K562 (cell line): Measurements from ENCODE around the gene MRGPRF. TPM values are rescaled to one million over a fixed set of nuclear protein-coding genes. Genes with fewer than 3 reads are reported as not detected.

Experiments
- ZNF316 ChIP-seq: fragments of 450-650 bp; IDR thresholded peaks from 2 replicates; pipeline ENCODE4 v1.6.1; 2016
- polyA plus RNA-seq, 8 experiments: library from polyadenylated mRNA; depleted of rRNA in 4 of 8; stranded (reverse) in 5 of 8; unstranded in 3 of 8; fragments of >200 nt; fragmentation: Nextera tagmentation in 2 of 8; fragmentation: Illumina TruSeq in 1 of 8; extraction: Ambion mirVana in 2 of 8; extraction: Trizol in 1 of 8; gene quantifications; 2 replicates each; pipeline versions ENCODE4 v1.2.1 to v1.2.3, GENCODE V29; 2011 to 2014; ENCODE audit warnings: inconsistent platforms in 1 of 8, missing spikeins in 1 of 8
- total RNA-seq, 7 experiments: library from RNA; depleted of rRNA in 6 of 7; stranded (reverse); fragments of >200 nt in 6 of 7; fragmentation: Illumina TruSeq in 2 of 7; extraction: Trizol in 2 of 7; gene quantifications; 2 replicates each; pipeline versions ENCODE4 v1.2.1 to v1.2.3, GENCODE V29; 2011 to 2021; ENCODE audit warnings: low replicate concordance in 1 of 7
- TF ChIP-seq, protein P1 (sequence below), 2 experiments: fragments of 450-650 bp; formaldehyde crosslinking in 1 of 2; IDR thresholded peaks; 2 replicates each; pipeline versions ENCODE4 v1.4.0 to v1.6.1; 2014 to 2020; ENCODE audit warnings: mild to moderate bottlenecking in 2 of 2, borderline replicate concordance in 1 of 2, low read depth in 1 of 2

MRGPRF gene
- total and polyA plus RNA-seq, 9 of the 15 experiments (the other 6 are each of a cell fraction or from before 2014, with no cell fraction given), result not detected

DNA sequence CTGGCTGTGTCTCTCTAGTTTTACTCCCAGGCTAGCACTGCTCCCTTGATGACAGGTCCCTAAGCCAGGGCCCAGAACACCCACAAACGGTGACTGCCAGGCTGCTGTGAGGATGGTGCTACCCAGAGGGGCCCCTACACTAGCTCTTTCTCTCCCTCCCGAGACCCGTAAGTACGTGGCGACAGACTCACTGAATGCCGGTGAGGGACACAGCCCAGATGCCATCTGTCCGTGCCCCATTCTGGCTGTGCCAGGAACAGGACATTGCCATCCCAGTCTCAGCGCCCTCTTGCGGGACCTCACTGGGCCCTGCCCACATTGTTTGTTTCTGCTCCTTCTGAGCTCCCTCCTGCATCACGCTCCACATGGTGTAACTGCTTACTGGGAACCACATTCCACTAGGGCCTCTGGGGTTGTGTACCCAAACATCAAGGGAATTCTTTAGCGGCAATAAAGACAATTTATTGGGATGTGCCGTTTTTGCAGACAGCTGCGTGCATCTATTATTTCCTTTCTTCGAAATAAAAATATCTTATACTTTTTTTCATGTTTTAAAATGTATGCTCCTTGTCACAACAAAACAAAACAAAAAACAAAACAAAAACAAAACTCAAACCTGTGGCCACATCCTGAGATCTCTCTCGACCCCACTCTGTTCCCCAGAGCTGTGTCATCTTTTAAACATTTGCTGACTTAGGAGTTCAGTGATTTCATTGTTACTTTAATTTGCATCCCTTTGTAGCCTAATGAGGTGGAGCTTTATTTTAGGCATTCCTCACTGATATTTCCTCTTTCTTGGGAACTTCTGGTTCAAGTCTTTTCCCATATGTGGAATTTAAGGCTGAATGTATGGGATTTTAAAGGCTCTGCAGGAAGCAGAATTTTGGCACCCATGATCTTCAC is 31.3 kb upstream of the MRGPRF start (continued):
- TF ChIP-seq, protein P1, sequence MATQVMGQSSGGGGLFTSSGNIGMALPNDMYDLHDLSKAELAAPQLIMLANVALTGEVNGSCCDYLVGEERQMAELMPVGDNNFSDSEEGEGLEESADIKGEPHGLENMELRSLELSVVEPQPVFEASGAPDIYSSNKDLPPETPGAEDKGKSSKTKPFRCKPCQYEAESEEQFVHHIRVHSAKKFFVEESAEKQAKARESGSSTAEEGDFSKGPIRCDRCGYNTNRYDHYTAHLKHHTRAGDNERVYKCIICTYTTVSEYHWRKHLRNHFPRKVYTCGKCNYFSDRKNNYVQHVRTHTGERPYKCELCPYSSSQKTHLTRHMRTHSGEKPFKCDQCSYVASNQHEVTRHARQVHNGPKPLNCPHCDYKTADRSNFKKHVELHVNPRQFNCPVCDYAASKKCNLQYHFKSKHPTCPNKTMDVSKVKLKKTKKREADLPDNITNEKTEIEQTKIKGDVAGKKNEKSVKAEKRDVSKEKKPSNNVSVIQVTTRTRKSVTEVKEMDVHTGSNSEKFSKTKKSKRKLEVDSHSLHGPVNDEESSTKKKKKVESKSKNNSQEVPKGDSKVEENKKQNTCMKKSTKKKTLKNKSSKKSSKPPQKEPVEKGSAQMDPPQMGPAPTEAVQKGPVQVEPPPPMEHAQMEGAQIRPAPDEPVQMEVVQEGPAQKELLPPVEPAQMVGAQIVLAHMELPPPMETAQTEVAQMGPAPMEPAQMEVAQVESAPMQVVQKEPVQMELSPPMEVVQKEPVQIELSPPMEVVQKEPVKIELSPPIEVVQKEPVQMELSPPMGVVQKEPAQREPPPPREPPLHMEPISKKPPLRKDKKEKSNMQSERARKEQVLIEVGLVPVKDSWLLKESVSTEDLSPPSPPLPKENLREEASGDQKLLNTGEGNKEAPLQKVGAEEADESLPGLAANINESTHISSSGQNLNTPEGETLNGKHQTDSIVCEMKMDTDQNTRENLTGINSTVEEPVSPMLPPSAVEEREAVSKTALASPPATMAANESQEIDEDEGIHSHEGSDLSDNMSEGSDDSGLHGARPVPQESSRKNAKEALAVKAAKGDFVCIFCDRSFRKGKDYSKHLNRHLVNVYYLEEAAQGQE (IDR thresholded peaks at IDR 0.05; ENCODE audit: borderline replicate concordance), result peak; percentile 5; the same call in 1 of the 2 replicates
- TF ChIP-seq, protein P1 (CRISPR knock-in tag; IDR thresholded peaks at IDR 0.05; ENCODE audit: low read depth), result no peak
- peak; percentile 68 for TF ChIP-seq ZNF316
- TF ChIP-seq, all 486 proteins: peak for 8
